NT2/D1 (cell line): ENCODE data around the gene TAS2R1.

ENCODE experiments used
- DNase-seq: peaks from one replicate; pipeline ENCODE4 v3.0.0-alpha.2; 2011; ENCODE audit warnings: low read depth, low spot score
- H3K27me3 ChIP-seq: 2 replicates; pipeline ENCODE4 v1.6.0; 2011; ENCODE audit warnings: mild to moderate bottlenecking; ENCODE audit not compliant: insufficient read length, insufficient read depth
- H3K36me3 ChIP-seq: 2 replicates; pipeline ENCODE4 v1.6.1; 2011; ENCODE audit warnings: mild to moderate bottlenecking, low read length, mixed read lengths; ENCODE audit not compliant: insufficient read depth, insufficient read length
- H3K4me1 ChIP-seq: 2 replicates; pipeline ENCODE4 v1.5.1; 2011; ENCODE audit not compliant: insufficient read depth, insufficient read length
- H3K4me3 ChIP-seq: 2 replicates; pipeline ENCODE4 v1.5.1; 2011; ENCODE audit warnings: low read depth; ENCODE audit not compliant: insufficient read length
- H3K9ac ChIP-seq: 2 replicates; pipeline ENCODE4 v1.6.0; 2011; ENCODE audit warnings: low read depth; ENCODE audit not compliant: insufficient read length
- H3K9me3 ChIP-seq: 2 replicates; pipeline ENCODE4 v1.5.1; 2011; ENCODE audit warnings: mild to moderate bottlenecking, low read length; ENCODE audit not compliant: insufficient read depth
- SUZ12 ChIP-seq: IDR thresholded peaks from 2 replicates; pipeline ENCODE4 v1.6.1; 2011; ENCODE audit not compliant: insufficient read length, insufficient read depth; ENCODE audit errors: extremely low read depth
- YY1 ChIP-seq: IDR thresholded peaks from 2 replicates; pipeline ENCODE4 v1.6.1; 2011; ENCODE audit not compliant: insufficient read length, insufficient read depth
- ZNF274 ChIP-seq: IDR thresholded peaks from 2 replicates; pipeline ENCODE4 v1.6.1; 2011; ENCODE audit warnings: mild to moderate bottlenecking, low read depth, low read length

Gene TAS2R1

DNA sequence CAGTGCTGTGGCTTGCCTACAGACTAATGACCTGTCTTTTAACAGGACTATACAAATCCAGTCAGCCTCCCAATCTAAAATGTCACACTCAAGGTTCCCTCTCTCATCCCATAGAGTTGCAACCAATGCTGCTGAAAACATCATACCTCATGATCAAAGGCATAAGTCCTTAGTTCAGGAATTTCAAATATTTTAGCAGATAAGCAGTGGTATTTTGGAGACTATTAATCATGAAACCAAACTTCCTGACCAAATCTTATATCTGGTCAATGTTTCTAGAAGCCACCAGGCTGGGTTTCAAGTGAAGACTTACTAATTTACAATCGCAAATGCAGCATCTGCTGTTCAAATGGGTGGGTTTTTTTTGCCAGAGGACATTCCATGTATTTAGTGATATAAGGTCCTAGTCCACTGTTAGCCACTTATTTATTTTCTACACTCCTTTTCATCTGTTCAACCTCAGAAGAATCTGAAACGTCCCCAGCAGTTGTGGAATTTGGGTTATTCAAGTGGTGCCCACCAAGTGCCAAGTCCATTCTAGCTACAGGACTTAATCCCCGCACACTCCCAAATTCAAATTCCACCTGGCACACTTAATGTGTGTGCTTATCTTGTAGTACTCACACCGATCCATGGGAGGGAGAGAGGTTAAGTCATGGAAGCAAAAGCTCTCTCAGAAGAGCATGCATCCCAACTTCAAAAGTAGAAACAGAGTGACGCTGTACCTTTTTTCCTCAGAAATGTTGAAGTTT, 5.8 kb downstream of the TAS2R1 start:
- no peaks in the 10 kb centered on the region for H3K36me3 ChIP-seq
- H3K4me3 ChIP-seq = no peak overlapping the region
- DNase-seq = no peak
- H3K9ac ChIP-seq = no peak overlapping the region
- no peaks in the 10 kb centered on the region for H3K27me3 ChIP-seq
- H3K4me1 ChIP-seq = no peaks in the 10 kb centered on the region
- H3K9me3 ChIP-seq = no peaks in the 10 kb centered on the region
- no peak for TF ChIP-seq ZNF274
- TF ChIP-seq SUZ12 = no peak
- no peak for TF ChIP-seq YY1

DNA sequence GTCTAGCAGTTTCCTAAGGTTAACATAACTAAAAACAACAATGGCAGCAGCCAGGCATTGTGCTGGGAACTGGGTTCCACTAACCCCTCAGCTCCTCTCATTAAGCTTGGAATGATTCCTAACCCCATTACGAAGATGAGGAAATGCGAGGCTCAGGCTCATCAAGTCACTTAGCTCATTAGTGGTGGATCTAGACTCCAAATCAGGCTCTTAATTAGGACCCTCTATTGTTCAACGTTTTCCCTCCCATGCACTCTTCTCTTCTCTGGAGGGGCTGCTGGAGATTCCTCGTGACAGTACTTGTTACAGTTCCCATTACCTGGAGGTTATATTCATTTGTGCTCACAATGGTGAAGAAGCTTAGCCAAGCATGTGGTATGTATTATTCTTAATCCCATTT, 6.5 kb downstream of the TAS2R1 start:
- H3K27me3 ChIP-seq = no peaks in the 10 kb centered on the region
- H3K4me3 ChIP-seq = no peak overlapping the region
- H3K9ac ChIP-seq = no peak overlapping the region
- H3K9me3 ChIP-seq = no peaks in the 10 kb centered on the region
- no peak for DNase-seq
- no peaks in the 10 kb centered on the region for H3K36me3 ChIP-seq
- H3K4me1 ChIP-seq = no peaks in the 10 kb centered on the region
- TF ChIP-seq SUZ12 = no peak
- TF ChIP-seq YY1 = no peak
- TF ChIP-seq ZNF274 = no peak

DNA sequence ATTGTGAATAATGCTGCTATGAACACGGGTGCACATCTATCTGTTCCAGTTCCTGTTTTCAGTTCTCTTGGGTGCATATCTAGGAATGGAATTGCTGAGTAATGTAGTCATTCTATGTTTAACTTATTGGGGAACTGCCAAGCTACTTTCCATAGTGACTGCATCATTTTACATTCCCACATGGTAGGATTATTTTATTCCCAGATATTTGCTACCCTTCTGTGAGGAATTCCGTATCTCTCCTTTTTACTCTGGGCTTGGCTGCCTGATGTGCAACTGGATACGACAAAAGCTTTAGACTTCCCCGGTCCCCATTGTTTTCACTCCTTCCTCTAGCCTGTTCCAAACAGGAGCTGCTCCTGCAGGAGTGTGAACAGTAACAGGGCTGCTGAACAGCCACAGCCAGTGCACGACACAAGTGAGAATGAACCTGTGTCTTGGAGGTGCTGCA, 7.2 kb downstream of the TAS2R1 start:
- no peaks in the 10 kb centered on the region for H3K9me3 ChIP-seq
- TF ChIP-seq ZNF274 (no peak), YY1 (no peak), SUZ12 (no peak)
- H3K36me3 ChIP-seq = no peaks in the 10 kb centered on the region
- H3K4me3 ChIP-seq = no peak overlapping the region
- DNase-seq = no peak
- no peak overlapping the region for H3K9ac ChIP-seq
- no peaks in the 10 kb centered on the region for H3K4me1 ChIP-seq
- H3K27me3 ChIP-seq = no peaks in the 10 kb centered on the region

DNA sequence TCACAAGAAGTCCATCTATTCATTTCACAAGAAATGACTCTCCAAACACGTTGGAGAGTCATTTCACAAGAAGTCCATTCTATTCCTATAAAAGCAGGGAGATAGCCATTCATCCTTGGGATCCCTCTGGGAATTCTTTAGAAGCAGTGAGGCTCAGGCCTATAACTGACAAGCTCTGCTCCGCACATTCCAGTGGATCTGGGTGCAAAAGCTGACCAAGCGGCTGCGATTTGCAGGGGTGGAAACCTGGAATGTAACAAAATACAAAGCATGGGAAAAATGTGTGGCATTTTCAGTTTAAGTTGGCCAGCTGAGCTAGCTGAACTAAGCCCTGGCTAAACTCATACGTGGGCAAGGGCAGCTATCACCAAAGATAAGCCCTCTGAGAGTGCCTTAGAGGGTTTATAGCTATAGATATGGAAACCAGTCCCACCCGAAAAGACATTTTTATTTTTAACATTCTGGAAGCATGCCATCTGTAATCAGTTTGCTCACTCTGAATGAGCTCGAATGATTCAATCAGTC, 8.7 kb downstream of the TAS2R1 start:
- no peaks in the 10 kb centered on the region for H3K27me3 ChIP-seq
- no peaks in the 10 kb centered on the region for H3K9me3 ChIP-seq
- DNase-seq = no peak
- H3K36me3 ChIP-seq = no peaks in the 10 kb centered on the region
- H3K4me1 ChIP-seq = no peaks in the 10 kb centered on the region
- H3K4me3 ChIP-seq = no peak overlapping the region
- H3K9ac ChIP-seq = no peak overlapping the region
- TF ChIP-seq SUZ12 = no peak
- no peak for TF ChIP-seq YY1
- no peak for TF ChIP-seq ZNF274

DNA sequence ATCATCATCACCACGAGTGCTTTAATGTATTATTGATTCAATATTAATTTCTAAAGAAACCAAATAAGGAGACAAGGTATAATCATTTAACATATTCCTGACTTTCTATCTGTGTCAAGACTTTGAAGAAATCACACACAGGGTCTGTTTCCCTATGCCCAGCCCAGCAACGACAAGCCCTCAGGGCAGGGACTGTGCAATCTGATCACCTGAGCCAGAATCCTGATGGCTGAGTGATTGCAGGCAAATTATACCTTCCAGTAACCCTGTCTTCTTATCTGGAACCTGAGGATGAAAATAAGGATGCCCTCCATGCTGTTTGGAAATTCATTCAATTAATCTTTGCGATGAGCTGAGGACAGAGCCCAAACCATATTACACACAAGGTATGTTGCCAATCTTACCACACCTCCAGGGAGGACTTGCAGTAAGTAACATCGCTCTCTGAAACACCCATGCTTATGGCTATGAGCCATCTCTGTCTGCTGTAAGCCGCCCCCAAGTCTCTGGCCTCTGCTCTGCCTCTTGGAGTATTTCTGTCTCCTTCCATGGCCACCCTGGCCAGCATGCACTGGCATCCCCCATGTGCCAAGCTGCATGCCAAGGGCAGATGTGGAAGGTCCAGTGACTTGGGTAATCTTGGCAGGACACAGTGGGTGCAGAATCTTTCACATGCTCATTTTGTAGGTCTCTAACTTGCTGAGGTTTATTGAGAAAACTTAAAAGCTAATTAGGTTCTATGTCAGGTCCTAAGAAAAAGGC, 10.6 kb downstream of the TAS2R1 start:
- Histone ChIP-seq H3K4me3 (no peak overlapping the region), H3K27me3 (no peaks in the 10 kb centered on the region), H3K4me1 (no peaks in the 10 kb centered on the region), H3K9ac (no peak overlapping the region), H3K9me3 (no peaks in the 10 kb centered on the region), H3K36me3 (no peaks in the 10 kb centered on the region)
- DNase-seq = no peak
- TF ChIP-seq SUZ12 = no peak
- TF ChIP-seq YY1 = no peak
- no peak for TF ChIP-seq ZNF274

DNA sequence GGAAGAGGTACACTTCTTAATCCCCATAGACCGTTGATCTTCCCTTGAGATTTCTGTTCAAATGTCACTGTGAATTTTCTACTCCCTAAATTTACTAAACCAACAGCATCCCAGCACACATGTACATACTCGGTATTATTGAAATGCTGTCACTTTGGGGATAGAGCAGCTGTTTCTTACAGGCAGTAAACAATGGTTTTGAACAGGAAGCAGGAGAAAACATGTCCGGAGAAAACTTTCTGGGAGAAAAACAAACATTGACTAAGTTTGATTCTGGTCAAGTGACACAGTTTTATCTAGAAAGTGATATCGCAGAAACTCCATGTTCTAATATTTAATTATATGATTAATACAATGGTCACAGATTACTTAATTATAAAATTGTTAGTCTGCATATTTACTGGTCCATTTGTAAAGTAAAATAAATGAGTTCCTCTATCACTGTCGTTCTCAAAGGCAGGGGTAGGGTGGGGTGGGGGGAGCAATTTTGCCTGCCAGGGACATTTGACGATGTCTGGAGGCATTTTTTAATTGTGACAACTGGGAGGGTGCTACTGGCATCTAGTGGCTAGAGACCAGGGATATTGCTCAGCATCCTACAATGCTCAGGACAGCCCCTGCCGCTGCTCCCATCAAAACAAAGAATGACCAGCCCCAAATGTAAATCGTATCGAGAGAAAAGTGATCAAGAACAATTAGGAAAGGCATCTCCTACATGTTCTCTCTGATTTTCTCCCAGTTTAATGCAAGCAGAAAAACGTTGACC, 12.2 kb downstream of the TAS2R1 start:
- no peak overlapping the region for H3K4me3 ChIP-seq
- H3K9ac ChIP-seq = no peak overlapping the region
- H3K27me3 ChIP-seq = no peaks in the 10 kb centered on the region
- H3K4me1 ChIP-seq = no peaks in the 10 kb centered on the region
- no peak for DNase-seq
- no peaks in the 10 kb centered on the region for H3K9me3 ChIP-seq
- no peak for TF ChIP-seq SUZ12
- no peak for TF ChIP-seq ZNF274
- TF ChIP-seq YY1 = no peak
- H3K36me3 ChIP-seq = no peaks in the 10 kb centered on the region

DNA sequence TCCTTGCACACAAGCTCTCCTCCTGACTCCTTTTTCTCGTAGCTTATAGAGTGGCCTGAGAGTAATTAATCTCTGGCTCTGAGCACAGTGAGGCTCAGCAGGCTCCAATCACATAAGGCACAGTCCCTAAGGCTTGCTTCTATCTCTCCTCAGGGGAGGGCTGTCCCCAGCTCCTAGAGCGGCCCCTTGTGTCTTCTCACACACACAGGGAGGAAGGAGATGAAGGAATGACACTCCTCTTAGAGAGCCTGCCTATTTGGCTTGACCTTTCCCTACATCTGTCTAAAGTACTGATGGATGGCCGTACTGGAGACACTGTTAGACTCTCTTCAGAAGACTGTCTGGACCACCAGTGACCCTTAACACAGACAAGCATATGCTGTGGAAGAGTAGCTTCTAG, 12.9 kb downstream of the TAS2R1 start:
- no peaks in the 10 kb centered on the region for H3K4me1 ChIP-seq
- no peak for TF ChIP-seq SUZ12
- TF ChIP-seq YY1 = no peak
- no peak for TF ChIP-seq ZNF274
- DNase-seq = no peak
- H3K27me3 ChIP-seq = no peaks in the 10 kb centered on the region
- no peaks in the 10 kb centered on the region for H3K9me3 ChIP-seq
- H3K4me3 ChIP-seq = no peak overlapping the region
- H3K9ac ChIP-seq = no peak overlapping the region
- no peaks in the 10 kb centered on the region for H3K36me3 ChIP-seq
